NCI-H2029 treated with DMSO at 0.1 percent for 48 hours (cell line): ENCODE data around the gene FBLN5.

Source experiments
- DNase-seq: peaks from one replicate; lab custom pipeline; 2025; lab: John Stamatoyannopoulos, UW

Gene FBLN5

GRCh38 chr14:91947475-91948184, at the start of gene FBLN5:
TSS of gene FBLN5 (minus strand) at chr14:91947694. CDS start at chr14:91947229, 465 bp downstream.
- DNase-seq: no peak

GRCh38 chr14:91996948-91997371, 49.5 kb upstream of the FBLN5 start:
- no peak for DNase-seq

- no peak for DNase-seq
Observed at GRCh38 chr14:91987192-91987591, 39.7 kb upstream of the FBLN5 start.

- no peak for DNase-seq
Observed at GRCh38 chr14:91985521-91986255, 38.2 kb upstream of the FBLN5 start.

- DNase-seq: no peak
Observed at GRCh38 chr14:91985008-91985407, 37.5 kb upstream of the FBLN5 start.

GRCh38 chr14:91983588-91983987, 36.1 kb upstream of the FBLN5 start:
- DNase-seq: no peak

- DNase-seq: no peak
Observed at GRCh38 chr14:91980157-91980556, 32.7 kb upstream of the FBLN5 start.

- no peak for DNase-seq
Observed at GRCh38 chr14:91977884-91978283, 30.4 kb upstream of the FBLN5 start.

- DNase-seq: no peak
Observed at GRCh38 chr14:91975763-91976162, 28.3 kb upstream of the FBLN5 start.

GRCh38 chr14:91971188-91971778, 23.8 kb upstream of the FBLN5 start:
- no peak for DNase-seq

GRCh38 chr14:91968280-91968679, 20.8 kb upstream of the FBLN5 start:
- DNase-seq: no peak

- DNase-seq: no peak
Observed at GRCh38 chr14:91964724-91965123, 17.2 kb upstream of the FBLN5 start.

- no peak for DNase-seq
Observed at GRCh38 chr14:91964011-91964410, 16.5 kb upstream of the FBLN5 start.

- DNase-seq: no peak
Observed at GRCh38 chr14:91963465-91963864, 16.0 kb upstream of the FBLN5 start.

- DNase-seq: no peak
Observed at GRCh38 chr14:91961297-91962220, 14.1 kb upstream of the FBLN5 start.

GRCh38 chr14:91957876-91958313, 10.4 kb upstream of the FBLN5 start:
- no peak for DNase-seq

- no peak for DNase-seq
Observed at GRCh38 chr14:91956616-91957015, 9.1 kb upstream of the FBLN5 start.

- DNase-seq: no peak
Observed at GRCh38 chr14:91955168-91955567, 7.7 kb upstream of the FBLN5 start.

GRCh38 chr14:91953170-91953985, 5.9 kb upstream of the FBLN5 start:
- DNase-seq: no peak

- no peak for DNase-seq
Observed at GRCh38 chr14:91946622-91947474, 646 bp downstream of the FBLN5 start.
